GM23338 (cell line): Measurements from ENCODE around the gene KIFC3.

ENCODE experiments used
- CTCF ChIP-seq, 2 experiments: fragments of 200-600 bp in 1 of 2; sonication (generic) in 1 of 2; conservative IDR thresholded peaks; 2 replicates each; pipeline versions ENCODE4 v1.5.1 to v1.6.1; 2016 to 2017; ENCODE audit warnings: antibody characterized with exemption in 2 of 2, low read depth in 2 of 2, mild to moderate bottlenecking in 2 of 2, moderate library complexity in 1 of 2
- REST ChIP-seq: IDR thresholded peaks from one replicate; pipeline ENCODE4 v1.6.1; 2018; ENCODE audit warnings: antibody characterized with exemption; ENCODE audit not compliant: unreplicated experiment

- TF ChIP-seq REST (no peak), CTCF (conservative IDR thresholded peaks at IDR 0.05; ENCODE audit: low read depth in 2 of 2) (no peak)
Observed at GRCh38 chr16:57840833-57841232, 38.5 kb upstream of the KIFC3 start.
